ENCODE measurements around the gene TMEM167A. TPM values are rescaled to one million over a fixed set of nuclear protein-coding genes. Genes with fewer than 3 reads are reported as not detected.

TMEM167A gene
- total and polyA plus RNA-seq, 2 of the 8 experiments (the other 6 are each of a cell fraction or from before 2014, with no cell fraction given), result 50.6 to 178 TPM

GRCh38 chr5:83026930-83027687 lies 50.1 kb downstream of the TMEM167A start:
- no peaks in the 10 kb centered on the region for H3K9me3 ChIP-seq (ENCODE audit: insufficient read depth in 2 of 2, low read depth in 1 of 2, low read length in 1 of 2)
- ChIA-PET CTCF (ENCODE audit: partially characterized antibody) (interaction anchor here (1.4 to 2.0 kb wide), 3 partner anchors 9 to 445 kb away, joined by 3 to 7 read pairs (median 6); partner anchors contain the start of gene VCAN), POLR2A (ENCODE audit: partially characterized antibody) (interaction anchor here (0.8 to 2.5 kb wide), 4 partner anchors 9 to 448 kb away, joined by 3 to 21 read pairs (median 4); no protein-coding TSS in a partner anchor)
- H3K4me3 ChIP-seq (ENCODE audit: extremely low read depth in 1 of 4, insufficient read depth in 2 of 4, low read depth in 3 of 4, low read length in 4 of 4), result peak overlapping the region in 1 of 4 experiments; percentile 40; a peak in 2 of 8 replicates
- DNase-seq (ENCODE audit: low read depth in 1 of 2, low spot score in 2 of 2) (peak in 1 of 2 experiments; percentile 63), FAIRE-seq (peak; percentile 81)
- H2BK12ac ChIP-seq (ENCODE audit: low read depth, low read length), result no peak overlapping the region
- H3K36me3 ChIP-seq (ENCODE audit: control insufficient read depth in 2 of 4, insufficient read depth in 4 of 4, low read length in 3 of 4), result no peaks in the 10 kb centered on the region
- H3K4ac ChIP-seq (replicated peaks; ENCODE audit: insufficient read length, low read depth, low read length), result no peak overlapping the region
- H3K79me2 ChIP-seq (ENCODE audit: control insufficient read depth in 1 of 2, insufficient read depth in 2 of 2, low read length in 2 of 2), result no peaks in the 10 kb centered on the region
- H2AFZ ChIP-seq (ENCODE audit: low read length), result no peak overlapping the region
- no peaks in the 10 kb centered on the region for H4K20me1 ChIP-seq (replicated peaks in 1 of 2; ENCODE audit: control insufficient read depth in 1 of 2, insufficient read depth in 2 of 2, low read length in 2 of 2)
- H3K23me2 ChIP-seq (ENCODE audit: low read depth, low read length), result no peaks in the 10 kb centered on the region
- no peak overlapping the region for H3K9ac ChIP-seq (replicated peaks in 1 of 4; ENCODE audit: extremely low read depth in 1 of 4, low read depth in 3 of 4, low read length in 3 of 4)
- H3K23ac ChIP-seq (ENCODE audit: insufficient read length), result no peak overlapping the region
- no peak overlapping the region for H3K56ac ChIP-seq (replicated peaks; ENCODE audit: insufficient read length, low read depth, low read length)
- H3K79me1 ChIP-seq (ENCODE audit: low read depth, low read length), result no peaks in the 10 kb centered on the region
- no peak overlapping the region for H2BK20ac ChIP-seq (ENCODE audit: low read length)
- H2BK5ac ChIP-seq (ENCODE audit: low read depth, low read length), result peak overlapping the region; percentile 17; the same call in 1 of the 2 replicates
- H3K4me2 ChIP-seq (ENCODE audit: insufficient read depth in 1 of 2, low read depth in 2 of 2, low read length in 2 of 2), result peak overlapping the region; percentile 9 to 56; a peak in 3 of 4 replicates
- no peaks in the 10 kb centered on the region for H3K27me3 ChIP-seq (replicated peaks in 1 of 4; ENCODE audit: control insufficient read depth in 3 of 4, extremely low read depth in 1 of 4, insufficient read depth in 3 of 4, low read length in 3 of 4)
- peaks cover 0 to 7% (median 7%) of the 10 kb centered on the region in 4 experiments; a peak in 4 of 7 replicates for H3K4me1 ChIP-seq (replicated peaks in 1 of 4; ENCODE audit: control insufficient read depth in 3 of 4, insufficient read depth in 4 of 4, low read length in 3 of 4)
- no peak overlapping the region for H3K14ac ChIP-seq (ENCODE audit: insufficient read length)
- peak overlapping the region; percentile 57; the same call in 1 of the 2 replicates for H3K27ac ChIP-seq (ENCODE audit: low read depth, low read length)
- no peak overlapping the region for H3K18ac ChIP-seq (ENCODE audit: extremely low read depth, low read length)
- no peak overlapping the region for H4K8ac ChIP-seq (ENCODE audit: extremely low read depth, insufficient read depth, low read length)
- H2BK120ac ChIP-seq (replicated peaks; ENCODE audit: low read depth, low read length), result peak overlapping the region; percentile 65
- peak overlapping the region; percentile 18 for H4K5ac ChIP-seq (ENCODE audit: insufficient read length, low read depth, low read length)
- no peak overlapping the region for H2BK15ac ChIP-seq (ENCODE audit: low read length)
- H2AK5ac ChIP-seq (ENCODE audit: low read depth, low read length), result no peak overlapping the region
- H4K91ac ChIP-seq (replicated peaks; ENCODE audit: insufficient read length, low read length), result peak overlapping the region; percentile 47
- 26% methylated on average over 4 of the region's 4 CpGs; no CpG with 5 or more reads in 1 of the 2 experiments for WGBS, 2 experiments (ENCODE audit: extremely low coverage in 1 of 2, insufficient coverage in 1 of 2, insufficient read length in 1 of 2, insufficient replicate concordance in 2 of 2, low coverage in 1 of 2, low lambda C conversion rate in 2 of 2, missing lambda C conversion rate in 1 of 2)
- TF ChIP-seq TCF12 (IDR thresholded peaks at IDR 0.05; ENCODE audit: low read depth, low read length) (0 out of 2 replicates have a peak, but pooled peaks have one; percentile 57), ASH2L (IDR thresholded peaks at IDR 0.05; ENCODE audit: low read length) (peak; percentile 33), TBP (IDR thresholded peaks at IDR 0.05; ENCODE audit: low read depth, low read length) (peak; percentile 20; the same call in 1 of the 2 replicates), EGR1 (IDR thresholded peaks at IDR 0.05; ENCODE audit: borderline replicate concordance, low read depth, low read length) (0 out of 2 replicates have a peak, but pooled peaks have one; percentile 55), JUND (IDR thresholded peaks at IDR 0.05; ENCODE audit: low read length) (no peak), NRF1 (IDR thresholded peaks at IDR 0.05; ENCODE audit: low read depth, low read length) (no peak), TAF1 (IDR thresholded peaks at IDR 0.05; ENCODE audit: low read depth, low read length) (no peak), ATF2 (IDR thresholded peaks at IDR 0.05; ENCODE audit: low read length) (peak; percentile 79), SIN3A (conservative IDR thresholded peaks at IDR 0.05 in 1 of 2, IDR thresholded peaks at IDR 0.05 in 1 of 2; ENCODE audit: low read depth in 1 of 2, low read length in 2 of 2) (0 out of 4 replicates have a peak, but pooled peaks of 1 of the 2 experiments have one; percentile 30), NANOG (IDR thresholded peaks at IDR 0.05; ENCODE audit: insufficient read depth, low read depth, low read length, poor library complexity, severe bottlenecking) (peak; percentile 45)

Data from H1 (cell line).